PFSK-1 (cell line): ENCODE measurements around the gene TFPI.

Source experiments
- FOXP2 ChIP-seq: optimal IDR thresholded peaks from 2 replicates; pipeline ENCODE3; 2011; ENCODE audit warnings: borderline replicate concordance, control low read depth, inconsistent platforms; ENCODE audit not compliant: insufficient read depth; ENCODE audit errors: extremely low read length, extremely low read depth
- POLR2AphosphoS5 ChIP-seq: IDR thresholded peaks from 2 replicates; pipeline ENCODE4 v1.6.1; 2012; ENCODE audit warnings: low read depth, mild to moderate bottlenecking, control low read depth, low read length, moderate library complexity
- SIN3A ChIP-seq: IDR thresholded peaks from 2 replicates; pipeline ENCODE4 v1.6.1; 2012; ENCODE audit warnings: mild to moderate bottlenecking, low read length, moderate library complexity, borderline replicate concordance; ENCODE audit not compliant: insufficient read depth
- TAF1 ChIP-seq: IDR thresholded peaks from 2 replicates; pipeline ENCODE4 v1.6.1; 2012; ENCODE audit warnings: low read length, control low read depth, borderline replicate concordance; ENCODE audit not compliant: insufficient read depth
- TF ChIP-seq, protein P1 (sequence below), 2 experiments: IDR thresholded peaks; 2 replicates each; pipeline versions ENCODE4 v1.6.1 to v1.8.0; 2011 to 2012; ENCODE audit warnings: low read depth in 2 of 2, low read length in 2 of 2, control low read depth in 1 of 2, inconsistent platforms in 1 of 2, mild to moderate bottlenecking in 1 of 2, moderate library complexity in 1 of 2; ENCODE audit not compliant: insufficient read depth in 1 of 2

The TFPI gene

GRCh38 chr2:187569571-187569970, 15.3 kb upstream of the TFPI start:
- no peak for TF ChIP-seq FOXP2
- no peak for TF ChIP-seq SIN3A
- no peak for TF ChIP-seq TAF1
- TF ChIP-seq, protein P1, sequence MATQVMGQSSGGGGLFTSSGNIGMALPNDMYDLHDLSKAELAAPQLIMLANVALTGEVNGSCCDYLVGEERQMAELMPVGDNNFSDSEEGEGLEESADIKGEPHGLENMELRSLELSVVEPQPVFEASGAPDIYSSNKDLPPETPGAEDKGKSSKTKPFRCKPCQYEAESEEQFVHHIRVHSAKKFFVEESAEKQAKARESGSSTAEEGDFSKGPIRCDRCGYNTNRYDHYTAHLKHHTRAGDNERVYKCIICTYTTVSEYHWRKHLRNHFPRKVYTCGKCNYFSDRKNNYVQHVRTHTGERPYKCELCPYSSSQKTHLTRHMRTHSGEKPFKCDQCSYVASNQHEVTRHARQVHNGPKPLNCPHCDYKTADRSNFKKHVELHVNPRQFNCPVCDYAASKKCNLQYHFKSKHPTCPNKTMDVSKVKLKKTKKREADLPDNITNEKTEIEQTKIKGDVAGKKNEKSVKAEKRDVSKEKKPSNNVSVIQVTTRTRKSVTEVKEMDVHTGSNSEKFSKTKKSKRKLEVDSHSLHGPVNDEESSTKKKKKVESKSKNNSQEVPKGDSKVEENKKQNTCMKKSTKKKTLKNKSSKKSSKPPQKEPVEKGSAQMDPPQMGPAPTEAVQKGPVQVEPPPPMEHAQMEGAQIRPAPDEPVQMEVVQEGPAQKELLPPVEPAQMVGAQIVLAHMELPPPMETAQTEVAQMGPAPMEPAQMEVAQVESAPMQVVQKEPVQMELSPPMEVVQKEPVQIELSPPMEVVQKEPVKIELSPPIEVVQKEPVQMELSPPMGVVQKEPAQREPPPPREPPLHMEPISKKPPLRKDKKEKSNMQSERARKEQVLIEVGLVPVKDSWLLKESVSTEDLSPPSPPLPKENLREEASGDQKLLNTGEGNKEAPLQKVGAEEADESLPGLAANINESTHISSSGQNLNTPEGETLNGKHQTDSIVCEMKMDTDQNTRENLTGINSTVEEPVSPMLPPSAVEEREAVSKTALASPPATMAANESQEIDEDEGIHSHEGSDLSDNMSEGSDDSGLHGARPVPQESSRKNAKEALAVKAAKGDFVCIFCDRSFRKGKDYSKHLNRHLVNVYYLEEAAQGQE (IDR thresholded peaks at IDR 0.05; ENCODE audit: insufficient read depth in 1 of 2, low read depth in 2 of 2, low read length in 2 of 2), result no peak
- TF ChIP-seq POLR2AphosphoS5, result no peak

GRCh38 chr2:187569042-187569441, 14.8 kb upstream of the TFPI start:
- TF ChIP-seq POLR2AphosphoS5, result no peak
- TF ChIP-seq, protein P1 (IDR thresholded peaks at IDR 0.05; ENCODE audit: insufficient read depth in 1 of 2, low read depth in 2 of 2, low read length in 2 of 2), result no peak
- no peak for TF ChIP-seq TAF1
- TF ChIP-seq SIN3A, result no peak
- no peak for TF ChIP-seq FOXP2

DNA sequence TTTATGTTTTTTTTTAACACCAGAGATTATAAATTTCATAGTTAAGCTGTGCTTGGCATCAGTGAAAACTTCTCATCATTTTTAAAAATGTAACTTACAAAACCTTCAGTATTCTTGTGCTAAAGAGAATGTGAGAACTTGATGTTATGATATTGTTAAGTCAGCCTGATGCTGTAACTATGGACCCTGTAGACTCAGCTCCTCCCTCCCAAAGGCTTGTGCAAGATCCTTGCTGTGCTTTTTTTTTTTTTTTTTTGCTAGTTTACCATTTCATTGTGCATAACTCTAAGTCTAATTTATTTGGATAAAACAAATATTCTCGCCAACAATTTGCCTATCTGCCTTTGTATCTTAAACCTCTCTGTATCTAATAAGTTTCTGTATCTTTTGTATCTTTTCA, 12.9 kb upstream of the TFPI start:
- no peak for TF ChIP-seq POLR2AphosphoS5
- TF ChIP-seq FOXP2, result no peak
- TF ChIP-seq, protein P1 (IDR thresholded peaks at IDR 0.05; ENCODE audit: insufficient read depth in 1 of 2, low read depth in 2 of 2, low read length in 2 of 2), result no peak
- TF ChIP-seq TAF1, result no peak
- TF ChIP-seq SIN3A, result no peak

DNA sequence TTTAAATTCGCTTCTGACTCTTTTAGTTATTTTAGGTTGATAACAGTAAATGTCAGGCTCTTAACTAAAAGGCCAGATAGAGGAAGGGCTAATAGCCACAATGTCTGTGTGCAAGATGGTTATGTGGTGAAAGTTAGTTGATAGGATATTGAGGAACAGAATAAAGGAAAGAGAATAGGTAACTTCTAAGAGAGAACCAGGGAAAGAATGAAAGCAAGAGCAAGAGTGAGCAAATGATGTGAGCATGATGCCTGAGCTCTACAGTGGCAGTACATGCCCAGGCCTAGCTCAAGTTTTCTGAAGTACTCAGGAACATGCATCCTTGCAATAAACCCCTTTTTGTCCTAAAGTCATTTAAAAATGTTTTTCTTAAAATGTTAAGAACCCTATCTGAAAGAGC, 12.5 kb upstream of the TFPI start:
- TF ChIP-seq SIN3A (no peak), TAF1 (no peak), FOXP2 (no peak), POLR2AphosphoS5 (no peak)
- TF ChIP-seq, protein P1 (IDR thresholded peaks at IDR 0.05; ENCODE audit: insufficient read depth in 1 of 2, low read depth in 2 of 2, low read length in 2 of 2), result no peak

DNA sequence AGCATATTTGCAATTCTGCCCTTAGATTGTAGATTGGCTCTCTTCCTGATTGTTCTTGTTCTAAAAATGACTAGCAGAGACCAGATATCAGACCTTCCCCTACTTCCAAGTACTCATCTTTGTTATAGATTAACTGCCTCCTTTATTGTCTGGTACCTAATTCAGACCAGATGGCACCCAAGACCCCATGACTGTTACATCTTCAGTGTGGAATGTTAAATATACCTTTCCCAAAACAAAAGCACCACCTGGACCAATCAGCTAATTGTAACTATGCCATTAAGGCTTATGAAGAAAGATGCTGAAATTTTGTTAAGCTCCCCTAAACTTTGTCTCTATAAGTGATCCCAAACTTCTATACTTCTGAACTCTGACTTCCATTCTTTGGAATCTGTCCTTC, 12.0 kb upstream of the TFPI start:
- TF ChIP-seq FOXP2, result no peak
- no peak for TF ChIP-seq TAF1
- no peak for TF ChIP-seq POLR2AphosphoS5
- no peak for TF ChIP-seq SIN3A
- TF ChIP-seq, protein P1 (IDR thresholded peaks at IDR 0.05; ENCODE audit: insufficient read depth in 1 of 2, low read depth in 2 of 2, low read length in 2 of 2), result no peak
